GM21723 (cell line): ENCODE results near the gene IER3.

Experiments used
- ATAC-seq: cut with Tn5 transposase; IDR thresholded peaks from one replicate; pipeline ENCODE4 v1.9.1; 2021; ENCODE audit warnings: mild to moderate bottlenecking, moderate library complexity; ENCODE audit not compliant: unreplicated experiment

Gene IER3

GRCh38 chr6:30709101-30709868 is 35.1 kb downstream of the IER3 start:
- no peak for ATAC-seq

GRCh38 chr6:30707281-30707850 is 37.0 kb downstream of the IER3 start:
- ATAC-seq = no peak

- no peak for ATAC-seq
Measured at GRCh38 chr6:30705620-30706019, 38.7 kb downstream of the IER3 start.

- no peak for ATAC-seq
Measured at GRCh38 chr6:30703821-30704220, 40.5 kb downstream of the IER3 start.

- ATAC-seq = no peak
Measured at GRCh38 chr6:30703011-30703410, 41.3 kb downstream of the IER3 start.

- no peak for ATAC-seq
Measured at GRCh38 chr6:30700340-30700739, 44.0 kb downstream of the IER3 start.

- ATAC-seq = no peak
Measured at GRCh38 chr6:30696432-30696831, 47.9 kb downstream of the IER3 start.
